Measurements from ENCODE around the gene C11orf54.
"Not testable (repeated sequence)": the region's sequence is repeated elsewhere in the genome, so short reads cannot be mapped to it uniquely, and the experiment has no call there.

The C11orf54 gene

DNA sequence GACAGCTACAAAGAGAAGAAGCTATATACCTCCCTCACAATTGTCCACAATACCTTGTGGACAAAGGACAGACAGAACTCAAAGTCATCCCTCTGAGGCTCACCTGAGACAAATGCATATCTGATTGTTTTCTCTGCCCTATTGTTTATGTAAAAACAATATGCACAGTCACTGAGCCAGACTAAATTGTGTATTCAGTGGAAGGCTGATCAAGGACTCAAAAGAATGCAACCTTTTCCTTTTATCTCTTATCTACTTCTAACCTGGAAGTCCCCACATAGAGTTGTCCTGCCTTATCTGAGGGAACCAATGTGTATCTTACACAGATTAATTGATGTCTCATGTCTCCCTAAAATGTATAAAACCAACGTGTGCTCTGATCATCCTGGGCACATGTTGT is 28.7 kb downstream of the C11orf54 start:
- no peak for ATAC-seq
- TF ChIP-seq ZNF70 (CRISPR knock-in tag; IDR thresholded peaks at IDR 0.05), result no peak
- TF ChIP-seq ZFP30 (CRISPR knock-in tag; IDR thresholded peaks at IDR 0.05), result no peak
- TF ChIP-seq, protein P1, sequence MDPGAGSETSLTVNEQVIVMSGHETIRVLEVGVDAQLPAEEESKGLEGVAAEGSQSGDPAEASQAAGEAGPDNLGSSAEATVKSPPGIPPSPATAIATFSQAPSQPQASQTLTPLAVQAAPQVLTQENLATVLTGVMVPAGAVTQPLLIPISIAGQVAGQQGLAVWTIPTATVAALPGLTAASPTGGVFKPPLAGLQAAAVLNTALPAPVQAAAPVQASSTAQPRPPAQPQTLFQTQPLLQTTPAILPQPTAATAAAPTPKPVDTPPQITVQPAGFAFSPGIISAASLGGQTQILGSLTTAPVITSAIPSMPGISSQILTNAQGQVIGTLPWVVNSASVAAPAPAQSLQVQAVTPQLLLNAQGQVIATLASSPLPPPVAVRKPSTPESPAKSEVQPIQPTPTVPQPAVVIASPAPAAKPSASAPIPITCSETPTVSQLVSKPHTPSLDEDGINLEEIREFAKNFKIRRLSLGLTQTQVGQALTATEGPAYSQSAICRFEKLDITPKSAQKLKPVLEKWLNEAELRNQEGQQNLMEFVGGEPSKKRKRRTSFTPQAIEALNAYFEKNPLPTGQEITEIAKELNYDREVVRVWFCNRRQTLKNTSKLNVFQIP (CRISPR knock-in tag; IDR thresholded peaks at IDR 0.05; ENCODE audit: borderline replicate concordance, low read depth), result no peak
- TF ChIP-seq TCF4 (CRISPR knock-in tag; IDR thresholded peaks at IDR 0.05; ENCODE audit: borderline replicate concordance), result no peak

DNA sequence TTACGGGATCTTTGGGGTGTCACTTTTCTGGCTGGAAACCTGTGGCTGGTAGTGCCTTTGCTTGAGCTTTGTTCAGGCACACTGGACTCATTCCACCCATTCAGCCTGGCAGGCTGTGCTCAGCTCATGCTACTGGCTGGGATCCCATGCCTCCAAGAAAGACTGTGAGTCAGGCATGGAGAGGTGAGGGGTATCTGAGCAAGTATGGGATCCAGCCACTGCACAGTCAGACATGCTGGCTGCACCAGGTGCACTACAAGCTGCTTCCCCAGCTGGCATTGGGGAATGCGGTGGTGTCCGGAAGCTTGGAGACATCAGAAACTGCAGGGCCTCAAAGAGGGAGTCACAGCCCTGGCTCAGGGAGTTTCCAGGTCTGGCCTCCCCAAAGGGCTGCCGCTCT is 30.7 kb downstream of the C11orf54 start:
- TF ChIP-seq TCF4 (CRISPR knock-in tag; IDR thresholded peaks at IDR 0.05; ENCODE audit: borderline replicate concordance) (no peak), ISL1 (CRISPR knock-in tag; IDR thresholded peaks at IDR 0.05) (no peak), ESRRG (CRISPR knock-in tag; IDR thresholded peaks at IDR 0.05) (no peak), ZNF8 (CRISPR knock-in tag; IDR thresholded peaks at IDR 0.05) (no peak), CSDC2 (CRISPR knock-in tag; IDR thresholded peaks at IDR 0.05) (no peak), ARNTL (CRISPR knock-in tag; IDR thresholded peaks at IDR 0.05; ENCODE audit: borderline replicate concordance, low read depth) (no peak), RARB (CRISPR knock-in tag; IDR thresholded peaks at IDR 0.05) (no peak), GLIS3 (CRISPR knock-in tag; IDR thresholded peaks at IDR 0.05) (no peak)
- TF ChIP-seq, protein P2, sequence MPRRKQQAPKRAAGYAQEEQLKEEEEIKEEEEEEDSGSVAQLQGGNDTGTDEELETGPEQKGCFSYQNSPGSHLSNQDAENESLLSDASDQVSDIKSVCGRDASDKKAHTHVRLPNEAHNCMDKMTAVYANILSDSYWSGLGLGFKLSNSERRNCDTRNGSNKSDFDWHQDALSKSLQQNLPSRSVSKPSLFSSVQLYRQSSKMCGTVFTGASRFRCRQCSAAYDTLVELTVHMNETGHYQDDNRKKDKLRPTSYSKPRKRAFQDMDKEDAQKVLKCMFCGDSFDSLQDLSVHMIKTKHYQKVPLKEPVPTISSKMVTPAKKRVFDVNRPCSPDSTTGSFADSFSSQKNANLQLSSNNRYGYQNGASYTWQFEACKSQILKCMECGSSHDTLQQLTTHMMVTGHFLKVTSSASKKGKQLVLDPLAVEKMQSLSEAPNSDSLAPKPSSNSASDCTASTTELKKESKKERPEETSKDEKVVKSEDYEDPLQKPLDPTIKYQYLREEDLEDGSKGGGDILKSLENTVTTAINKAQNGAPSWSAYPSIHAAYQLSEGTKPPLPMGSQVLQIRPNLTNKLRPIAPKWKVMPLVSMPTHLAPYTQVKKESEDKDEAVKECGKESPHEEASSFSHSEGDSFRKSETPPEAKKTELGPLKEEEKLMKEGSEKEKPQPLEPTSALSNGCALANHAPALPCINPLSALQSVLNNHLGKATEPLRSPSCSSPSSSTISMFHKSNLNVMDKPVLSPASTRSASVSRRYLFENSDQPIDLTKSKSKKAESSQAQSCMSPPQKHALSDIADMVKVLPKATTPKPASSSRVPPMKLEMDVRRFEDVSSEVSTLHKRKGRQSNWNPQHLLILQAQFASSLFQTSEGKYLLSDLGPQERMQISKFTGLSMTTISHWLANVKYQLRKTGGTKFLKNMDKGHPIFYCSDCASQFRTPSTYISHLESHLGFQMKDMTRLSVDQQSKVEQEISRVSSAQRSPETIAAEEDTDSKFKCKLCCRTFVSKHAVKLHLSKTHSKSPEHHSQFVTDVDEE (CRISPR knock-in tag; IDR thresholded peaks at IDR 0.05), result no peak
- TF ChIP-seq, protein P3, sequence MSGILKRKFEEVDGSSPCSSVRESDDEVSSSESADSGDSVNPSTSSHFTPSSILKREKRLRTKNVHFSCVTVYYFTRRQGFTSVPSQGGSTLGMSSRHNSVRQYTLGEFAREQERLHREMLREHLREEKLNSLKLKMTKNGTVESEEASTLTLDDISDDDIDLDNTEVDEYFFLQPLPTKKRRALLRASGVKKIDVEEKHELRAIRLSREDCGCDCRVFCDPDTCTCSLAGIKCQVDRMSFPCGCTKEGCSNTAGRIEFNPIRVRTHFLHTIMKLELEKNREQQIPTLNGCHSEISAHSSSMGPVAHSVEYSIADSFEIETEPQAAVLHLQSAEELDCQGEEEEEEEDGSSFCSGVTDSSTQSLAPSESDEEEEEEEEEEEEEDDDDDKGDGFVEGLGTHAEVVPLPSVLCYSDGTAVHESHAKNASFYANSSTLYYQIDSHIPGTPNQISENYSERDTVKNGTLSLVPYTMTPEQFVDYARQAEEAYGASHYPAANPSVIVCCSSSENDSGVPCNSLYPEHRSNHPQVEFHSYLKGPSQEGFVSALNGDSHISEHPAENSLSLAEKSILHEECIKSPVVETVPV (CRISPR knock-in tag; IDR thresholded peaks at IDR 0.05), result no peak
- TF ChIP-seq, protein P4, sequence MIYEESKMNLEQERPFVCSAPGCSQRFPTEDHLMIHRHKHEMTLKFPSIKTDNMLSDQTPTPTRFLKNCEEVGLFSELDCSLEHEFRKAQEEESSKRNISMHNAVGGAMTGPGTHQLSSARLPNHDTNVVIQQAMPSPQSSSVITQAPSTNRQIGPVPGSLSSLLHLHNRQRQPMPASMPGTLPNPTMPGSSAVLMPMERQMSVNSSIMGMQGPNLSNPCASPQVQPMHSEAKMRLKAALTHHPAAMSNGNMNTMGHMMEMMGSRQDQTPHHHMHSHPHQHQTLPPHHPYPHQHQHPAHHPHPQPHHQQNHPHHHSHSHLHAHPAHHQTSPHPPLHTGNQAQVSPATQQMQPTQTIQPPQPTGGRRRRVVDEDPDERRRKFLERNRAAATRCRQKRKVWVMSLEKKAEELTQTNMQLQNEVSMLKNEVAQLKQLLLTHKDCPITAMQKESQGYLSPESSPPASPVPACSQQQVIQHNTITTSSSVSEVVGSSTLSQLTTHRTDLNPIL (CRISPR knock-in tag; IDR thresholded peaks at IDR 0.05; ENCODE audit: low read depth), result no peak
- no peak for ATAC-seq

DNA sequence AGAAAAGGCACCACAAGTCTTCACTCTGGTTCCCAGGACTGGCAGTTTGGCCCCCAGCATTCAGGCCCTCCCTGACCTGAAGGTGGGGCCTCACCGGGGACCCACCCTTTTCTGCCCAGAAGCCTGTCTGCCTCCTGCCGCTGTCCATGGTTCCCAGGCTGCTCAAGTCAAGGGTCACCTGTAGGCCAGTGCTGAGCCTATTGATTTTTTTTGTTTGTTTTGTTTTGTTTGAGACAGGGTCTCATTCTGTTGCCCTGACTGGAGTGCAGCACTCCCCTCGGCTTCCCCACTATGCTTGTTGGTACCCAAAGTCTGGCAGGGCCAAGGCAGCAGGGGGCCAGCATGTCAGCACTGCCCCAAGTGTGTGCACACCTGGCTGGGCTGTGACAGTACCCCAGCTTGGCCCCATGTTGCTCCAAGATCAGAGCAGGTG is 31.6 kb downstream of the C11orf54 start:
- no peak for ATAC-seq
- TF ChIP-seq OSR1 (CRISPR knock-in tag; IDR thresholded peaks at IDR 0.05) (no peak), CSDC2 (CRISPR knock-in tag; IDR thresholded peaks at IDR 0.05) (no peak), ZFP3 (CRISPR knock-in tag; IDR thresholded peaks at IDR 0.05) (no peak), ESRRG (CRISPR knock-in tag; IDR thresholded peaks at IDR 0.05) (no peak), TCF4 (CRISPR knock-in tag; IDR thresholded peaks at IDR 0.05; ENCODE audit: borderline replicate concordance) (no peak)
- TF ChIP-seq, protein P3 (CRISPR knock-in tag; IDR thresholded peaks at IDR 0.05), result no peak
- TF ChIP-seq, protein P1 (CRISPR knock-in tag; IDR thresholded peaks at IDR 0.05; ENCODE audit: borderline replicate concordance, low read depth), result no peak

DNA sequence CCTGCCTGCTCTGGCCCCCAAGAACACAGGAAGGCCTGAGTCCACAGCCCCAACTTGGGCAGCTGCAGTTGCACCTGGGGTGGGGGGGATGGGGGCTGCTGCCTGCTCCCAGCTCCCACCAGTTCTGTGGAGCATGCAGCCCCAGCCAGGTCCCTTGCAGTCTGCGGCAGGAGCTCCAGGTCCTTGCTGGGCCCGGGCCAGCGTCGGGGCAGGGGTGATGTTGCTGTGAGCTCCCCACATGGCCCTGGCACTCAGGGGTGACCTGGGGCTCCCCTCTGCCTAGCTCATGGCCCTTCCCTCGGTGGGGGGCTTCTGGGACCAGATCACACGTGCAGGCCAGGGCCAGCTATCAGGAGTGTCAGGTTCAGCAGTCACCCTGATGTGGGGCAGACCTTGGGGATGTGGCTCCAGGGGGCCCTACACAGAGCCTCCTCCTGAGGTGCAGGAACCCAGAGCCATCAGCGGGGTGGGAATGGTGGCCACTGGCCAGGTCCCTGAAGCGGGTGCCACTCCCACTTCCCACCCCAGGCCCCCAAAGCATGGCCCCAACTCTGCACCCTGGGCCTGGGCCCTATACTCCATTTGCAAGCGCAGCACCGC is 32.2 kb downstream of the C11orf54 start:
- no peak for TF ChIP-seq ZC3H10 (CRISPR knock-in tag; IDR thresholded peaks at IDR 0.05)
- TF ChIP-seq SNAI2 (CRISPR knock-in tag; IDR thresholded peaks at IDR 0.05), result no peak
- TF ChIP-seq ZNF565 (CRISPR knock-in tag; conservative IDR thresholded peaks at IDR 0.05; ENCODE audit: low read depth), result no peak
- no peak for ATAC-seq

DNA sequence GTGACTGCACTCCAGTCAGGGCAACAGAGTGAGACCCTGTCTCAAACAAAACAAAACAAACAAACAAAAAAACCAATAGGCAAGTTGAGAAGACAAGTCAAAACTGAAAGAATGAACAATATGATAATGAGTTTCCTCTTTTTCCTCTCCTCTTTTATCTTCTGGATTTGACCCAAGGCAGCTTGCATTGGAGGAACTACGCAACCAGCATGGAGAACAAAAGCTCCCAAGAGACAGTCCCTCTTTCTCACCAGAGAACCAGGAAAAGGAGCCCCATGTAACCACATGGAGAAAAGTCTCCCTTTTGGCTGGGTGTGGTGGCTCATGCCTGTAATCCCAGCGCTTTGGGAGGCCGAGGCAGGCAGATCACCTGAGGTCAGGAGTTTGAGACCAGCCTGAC is 33.1 kb downstream of the C11orf54 start:
- not testable (repeated sequence) for ATAC-seq

Data from SK-N-SH treated with all-trans-retinoic acid at 6 μM for 48 hours (cell line).